GM12891 (cell line): ENCODE data around the gene MMP7.

Experiments used
- DNase-seq: peaks from one replicate; pipeline ENCODE4 v3.0.0; 2011; ENCODE audit warnings: low spot score; ENCODE audit not compliant: insufficient read length
- FAIRE-seq: peaks from 2 replicates; lab custom pipeline; 2011; peaks lifted over from hg19 to GRCh38; lab: Jason Lieb, UNC
- PAX5 ChIP-seq: IDR thresholded peaks from 2 replicates; pipeline ENCODE4 v1.6.1; 2011; ENCODE audit warnings: low read length, moderate library complexity, mild to moderate bottlenecking; ENCODE audit not compliant: insufficient read depth, severe bottlenecking
- POLR2A ChIP-seq: IDR thresholded peaks from 2 replicates; pipeline ENCODE4 v1.6.1; 2011; ENCODE audit warnings: low read depth, low read length, control low read depth
- POLR2AphosphoS5 ChIP-seq: IDR thresholded peaks from 2 replicates; pipeline ENCODE4 v1.6.1; 2011; ENCODE audit warnings: low read depth, low read length, control low read depth
- POU2F2 ChIP-seq: IDR thresholded peaks from 2 replicates; pipeline ENCODE4 v1.6.1; 2011; ENCODE audit warnings: low read depth, mild to moderate bottlenecking, control low read depth, low read length, moderate library complexity
- SPI1 ChIP-seq: IDR thresholded peaks from 2 replicates; pipeline ENCODE4 v1.6.1; 2011; ENCODE audit warnings: low read depth, low read length, control low read depth
- TAF1 ChIP-seq: IDR thresholded peaks from 2 replicates; pipeline ENCODE4 v1.6.1; 2011; ENCODE audit warnings: low read depth, low read length, control low read depth

MMP7 gene

GRCh38 chr11:102487214-102487613 lies 43.3 kb downstream of the MMP7 start:
- TF ChIP-seq POU2F2 (no peak), SPI1 (no peak), TAF1 (no peak), PAX5 (no peak), POLR2AphosphoS5 (no peak), POLR2A (no peak)
- FAIRE-seq (peak; percentile 23), DNase-seq (no peak)

DNA sequence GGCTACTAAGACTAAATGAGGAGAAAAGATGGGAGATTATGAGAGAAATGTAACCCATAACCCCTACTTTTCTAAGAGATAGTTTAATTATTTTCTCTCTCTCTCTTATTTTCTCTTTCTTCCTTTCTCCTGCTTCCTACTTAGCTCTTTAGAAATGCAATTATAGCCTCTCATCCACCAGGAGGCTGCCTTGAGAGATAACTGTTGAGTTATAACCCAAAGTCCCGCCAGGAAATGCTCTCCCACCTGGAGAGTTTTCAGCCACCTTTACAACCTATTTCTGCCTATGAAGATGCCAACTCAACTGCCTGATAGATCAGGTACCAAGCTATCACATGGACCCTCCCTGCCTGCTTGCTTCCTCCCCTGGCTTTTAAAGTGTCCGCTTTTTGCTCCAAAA lies 44.0 kb downstream of the MMP7 start:
- DNase-seq: no peak
- no peak for TF ChIP-seq SPI1
- TF ChIP-seq POLR2A: no peak
- no peak for TF ChIP-seq PAX5
- no peak for TF ChIP-seq TAF1
- no peak for TF ChIP-seq POU2F2
- no peak for TF ChIP-seq POLR2AphosphoS5
- FAIRE-seq: no peak

GRCh38 chr11:102485095-102485722 lies 45.3 kb downstream of the MMP7 start:
- no peak for DNase-seq
- peak; percentile 20 for FAIRE-seq
- TF ChIP-seq PAX5 (no peak), POLR2AphosphoS5 (no peak), POLR2A (no peak), TAF1 (no peak), POU2F2 (no peak), SPI1 (no peak)

DNA sequence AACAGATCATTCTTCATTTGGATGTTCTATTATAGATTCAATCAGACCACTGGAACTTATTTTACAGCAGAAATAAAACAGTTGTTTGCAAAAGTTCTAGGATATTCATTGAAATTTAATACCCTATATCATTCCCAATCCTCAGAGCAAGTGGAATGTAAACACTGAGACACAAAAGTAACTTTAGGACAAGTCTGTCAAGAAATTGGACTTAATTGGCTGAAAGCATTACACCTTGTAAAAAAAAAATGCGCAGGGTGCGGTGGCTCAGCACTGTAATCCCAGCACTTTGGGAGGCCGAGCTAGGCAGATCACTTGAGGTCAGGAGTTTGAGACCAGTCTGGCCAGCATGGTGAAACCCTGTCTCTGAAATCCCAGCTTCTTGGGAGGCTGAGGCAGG lies 48.1 kb downstream of the MMP7 start:
- TF ChIP-seq SPI1 (no peak), POLR2A (no peak), PAX5 (no peak), POLR2AphosphoS5 (no peak), POU2F2 (no peak), TAF1 (no peak)
- no peak for DNase-seq
- no peak for FAIRE-seq

- no peak for DNase-seq
- no peak for FAIRE-seq
- TF ChIP-seq SPI1 (no peak), POLR2AphosphoS5 (no peak)
Observed at GRCh38 chr11:102479733-102480132, 50.8 kb downstream of the MMP7 start.

DNA sequence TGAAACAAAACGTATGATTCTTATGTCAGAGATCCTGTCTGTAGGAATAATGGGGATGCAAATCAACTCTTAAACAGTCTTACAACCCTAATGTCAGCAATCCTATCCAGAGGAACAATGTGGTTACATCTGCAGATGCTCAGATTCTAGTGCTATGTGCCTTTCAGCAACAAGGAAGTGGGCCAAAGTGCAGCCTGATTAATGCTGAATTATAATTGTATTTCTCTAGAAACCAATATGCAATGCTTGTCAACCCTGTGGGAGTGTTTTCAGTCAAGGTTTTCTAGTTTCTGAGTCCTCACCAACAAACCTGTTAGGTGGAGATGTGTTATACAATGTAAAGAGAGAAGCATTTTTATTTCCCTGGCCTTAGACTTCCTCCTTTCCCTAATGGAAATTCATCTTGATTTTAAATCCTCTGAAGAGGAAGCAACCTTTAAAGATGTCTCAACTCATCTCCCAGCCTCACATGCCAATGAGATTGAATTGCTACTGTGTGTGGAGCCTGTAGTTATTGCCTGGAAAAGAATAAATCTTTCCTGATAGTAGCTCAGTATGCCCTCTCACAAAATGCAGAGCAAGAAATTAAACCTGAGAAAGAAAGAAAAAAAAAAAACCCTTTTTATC lies 51.8 kb downstream of the MMP7 start:
- peak; percentile 78 for FAIRE-seq
- DNase-seq: no peak
- TF ChIP-seq SPI1: 0 out of 2 replicates have a peak, but pooled peaks have one; percentile 40
- TF ChIP-seq PAX5: no peak
- no peak for TF ChIP-seq POU2F2
- no peak for TF ChIP-seq TAF1
- TF ChIP-seq POLR2A: no peak
- no peak for TF ChIP-seq POLR2AphosphoS5

- FAIRE-seq (peak; percentile 75), DNase-seq (no peak)
Observed at GRCh38 chr11:102476812-102477211, 53.7 kb downstream of the MMP7 start.

DNA sequence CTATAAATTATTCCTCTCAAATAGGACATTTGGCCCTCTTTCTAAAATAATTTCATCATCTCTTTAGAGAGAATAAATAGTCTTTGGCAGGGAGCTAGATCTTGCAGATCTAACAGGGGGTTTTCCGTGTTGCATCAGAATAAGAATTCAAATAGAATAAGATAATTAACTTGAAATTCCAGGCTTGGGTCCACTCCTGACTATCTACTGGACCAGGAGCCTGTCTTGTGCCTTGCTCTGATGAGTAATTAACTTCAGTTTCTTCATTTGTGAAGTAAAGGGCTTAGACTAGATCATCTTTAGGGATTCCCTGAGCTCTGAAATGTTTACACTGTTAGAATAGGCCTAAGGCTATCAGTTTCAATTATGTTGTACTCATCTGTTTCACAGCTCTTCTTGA lies 54.5 kb downstream of the MMP7 start:
- DNase-seq: no peak
- no peak for FAIRE-seq
- no peak for TF ChIP-seq TAF1
- no peak for TF ChIP-seq PAX5
- TF ChIP-seq POLR2AphosphoS5: no peak
- no peak for TF ChIP-seq POU2F2
- no peak for TF ChIP-seq SPI1
- TF ChIP-seq POLR2A: no peak

More at GRCh38 chr11:102476812-102477211, 53.7 kb downstream of the MMP7 start:
- no peak for TF ChIP-seq POU2F2
- no peak for TF ChIP-seq TAF1
- no peak for TF ChIP-seq SPI1
- no peak for TF ChIP-seq POLR2AphosphoS5
- no peak for TF ChIP-seq POLR2A
- TF ChIP-seq PAX5: no peak

DNA sequence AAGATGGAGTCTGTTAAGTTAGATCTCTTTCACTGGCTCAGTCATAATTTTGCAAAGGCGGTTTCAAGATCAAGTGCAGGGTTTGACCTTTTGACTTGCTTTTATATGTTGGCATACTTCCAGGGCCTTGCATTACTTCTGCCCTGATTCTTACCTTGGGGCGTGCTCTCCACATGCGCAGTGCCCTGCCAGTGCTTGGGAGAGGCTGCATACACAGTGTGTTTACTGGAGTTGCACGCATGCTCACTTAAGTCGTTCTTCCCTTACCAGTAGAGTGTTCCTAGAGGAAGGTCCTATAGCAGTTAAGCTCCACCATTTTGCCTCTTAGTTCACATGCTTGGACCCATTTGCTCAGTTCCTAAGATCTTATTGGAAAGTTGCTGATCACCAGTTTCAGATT lies 57.0 kb downstream of the MMP7 start:
- TF ChIP-seq POLR2AphosphoS5 (no peak), SPI1 (no peak), POLR2A (no peak)
- no peak for FAIRE-seq

More for the DNA sequence above, 57.0 kb downstream of the MMP7 start:
- no peak for DNase-seq
